NCI-H82 treated with DMSO at 0.1 percent for 48 hours (cell line): Measurements from ENCODE around the gene LYPD6B.
"Not testable (repeated sequence)": the region's sequence is repeated elsewhere in the genome, so short reads cannot be mapped to it uniquely, and the experiment has no call there.

Source experiments
- DNase-seq: peaks from one replicate; lab custom pipeline; 2025; ENCODE audit not compliant: unreplicated experiment; lab: John Stamatoyannopoulos, UW

Gene LYPD6B

DNA sequence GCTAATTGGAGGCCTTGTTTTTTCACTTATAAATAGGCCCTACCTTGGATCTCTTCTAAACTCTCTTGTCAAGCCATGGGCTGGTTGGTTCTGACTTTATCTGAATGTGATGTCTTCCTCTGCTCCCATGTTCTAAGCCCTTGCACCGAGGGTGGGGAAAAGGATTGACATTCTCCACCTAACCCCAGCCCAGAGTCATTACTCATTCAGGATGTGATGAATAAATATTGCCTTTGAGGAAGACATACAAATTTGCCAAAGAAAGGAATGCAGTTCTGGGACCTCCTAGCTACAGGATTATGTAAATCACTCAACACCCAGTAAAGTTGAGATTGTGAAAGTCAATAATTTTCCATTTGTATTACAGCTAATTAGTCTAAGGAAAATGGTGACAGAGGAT, 149.8 kb downstream of the LYPD6B start:
- DNase-seq, result no peak

DNA sequence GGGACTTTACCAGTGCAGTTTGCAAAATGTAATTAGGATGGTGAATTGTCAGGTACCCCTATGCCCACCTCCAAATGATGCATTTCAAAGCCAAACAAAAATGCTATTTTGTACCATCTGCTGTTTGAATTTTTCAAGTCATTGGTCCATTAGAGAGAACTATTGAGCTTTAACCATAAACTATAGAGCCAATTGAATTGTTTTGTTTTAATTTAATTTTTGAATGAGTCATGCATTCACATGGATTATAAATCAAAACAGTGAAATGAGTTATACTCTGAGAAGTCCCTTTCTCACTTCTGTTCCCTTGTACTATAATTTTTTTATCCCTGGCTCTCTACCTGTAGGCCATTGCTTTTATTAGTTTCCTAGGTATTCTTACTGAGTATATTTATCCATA, 151.3 kb downstream of the LYPD6B start:
- DNase-seq, result no peak

DNA sequence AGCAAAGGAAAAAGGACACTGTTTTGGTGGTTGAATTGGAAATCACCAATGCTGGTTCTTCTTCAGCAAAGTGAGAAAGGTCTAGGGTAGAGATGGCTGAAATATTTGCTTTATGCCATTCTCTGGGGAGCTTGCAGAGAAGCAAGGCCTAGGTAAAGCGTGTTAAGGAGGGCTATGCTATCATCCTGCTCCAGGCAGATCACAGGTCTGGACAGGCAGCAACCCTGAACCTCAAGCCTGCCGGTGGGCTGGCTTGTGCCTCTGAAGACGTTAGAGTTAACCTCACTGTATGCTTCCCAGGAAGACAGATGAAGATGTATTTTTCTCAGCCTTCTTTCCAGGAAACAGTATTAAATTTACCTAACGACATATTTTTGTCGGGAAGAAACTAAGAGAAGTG, 153.4 kb downstream of the LYPD6B start:
- no peak for DNase-seq

DNA sequence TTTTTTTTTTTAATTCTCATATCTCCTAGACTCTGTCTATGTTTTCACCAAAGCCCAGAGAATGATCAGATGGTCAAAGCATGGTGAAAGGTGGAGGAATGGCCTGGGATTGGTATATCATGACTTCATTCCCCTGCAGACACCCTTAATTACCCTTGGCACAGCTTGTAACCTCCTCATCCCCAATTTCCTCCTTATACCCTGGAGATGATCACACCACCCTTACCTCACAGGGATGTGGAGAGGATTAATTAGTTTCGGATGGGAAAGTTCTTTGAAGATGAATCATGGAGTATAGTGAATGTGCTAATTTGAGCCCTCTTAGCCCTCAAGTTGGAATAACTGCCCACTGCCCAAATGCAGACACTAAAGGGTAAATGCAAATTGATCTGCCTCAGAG, 153.9 kb downstream of the LYPD6B start:
- no peak for DNase-seq

DNA sequence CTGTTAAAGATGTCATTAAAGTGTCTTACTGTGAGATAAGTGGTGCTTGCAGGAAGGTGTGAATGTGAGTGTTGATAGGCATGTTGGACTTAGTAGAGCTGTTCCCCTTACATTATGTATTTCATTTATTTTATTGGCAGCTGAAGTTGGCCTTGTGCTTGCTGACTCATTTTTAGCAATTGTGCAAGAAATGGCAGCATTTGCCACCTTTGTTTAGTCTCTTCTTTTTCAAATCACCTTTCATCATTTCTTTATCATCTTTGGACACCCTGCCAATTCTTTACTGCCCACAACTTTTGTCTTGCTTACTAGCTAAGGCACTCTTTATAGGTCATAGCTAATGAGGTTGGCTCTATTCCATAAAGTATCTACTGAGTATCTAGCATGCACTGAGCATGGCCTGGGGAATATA, 161.6 kb downstream of the LYPD6B start:
- no peak for DNase-seq

DNA sequence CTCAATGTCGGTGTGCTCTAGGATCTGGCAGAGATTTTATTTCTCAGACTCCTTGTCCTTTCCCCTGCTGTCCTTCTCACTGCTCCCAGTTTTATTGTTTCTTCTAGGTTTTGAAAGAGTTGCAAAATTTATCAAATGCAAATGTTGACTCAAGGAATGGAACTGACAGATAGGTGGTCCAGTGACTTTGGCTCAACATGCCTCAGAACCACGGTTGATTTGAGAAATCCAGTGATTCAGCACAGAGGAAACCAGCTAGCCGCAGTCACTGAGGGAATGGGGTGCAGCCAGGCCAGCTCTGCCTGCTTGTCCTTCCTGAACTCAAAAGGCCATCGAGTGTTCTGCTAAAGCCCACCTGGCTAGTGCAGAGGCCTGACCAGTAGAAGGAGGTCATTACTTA, 166.2 kb downstream of the LYPD6B start:
- no peak for DNase-seq

DNA sequence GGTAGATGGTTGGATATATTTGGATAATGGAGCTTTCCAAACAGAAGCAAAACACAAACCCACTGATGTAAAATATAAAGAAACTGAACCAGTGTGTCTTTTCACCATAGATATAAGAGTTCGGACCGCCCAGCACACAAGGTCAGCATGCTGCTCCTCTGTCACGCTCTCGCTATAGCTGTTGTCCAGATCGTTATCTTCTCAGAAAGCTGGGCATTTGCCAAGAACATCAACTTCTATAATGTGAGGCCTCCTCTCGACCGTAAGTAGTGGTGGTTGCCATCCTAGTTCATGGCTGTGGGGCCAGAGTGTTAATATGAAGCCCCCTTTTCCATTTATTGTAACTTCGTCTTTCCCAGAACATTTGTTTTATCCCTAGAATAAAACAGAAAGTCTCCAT, 166.6 kb downstream of the LYPD6B start:
- DNase-seq, result no peak

DNA sequence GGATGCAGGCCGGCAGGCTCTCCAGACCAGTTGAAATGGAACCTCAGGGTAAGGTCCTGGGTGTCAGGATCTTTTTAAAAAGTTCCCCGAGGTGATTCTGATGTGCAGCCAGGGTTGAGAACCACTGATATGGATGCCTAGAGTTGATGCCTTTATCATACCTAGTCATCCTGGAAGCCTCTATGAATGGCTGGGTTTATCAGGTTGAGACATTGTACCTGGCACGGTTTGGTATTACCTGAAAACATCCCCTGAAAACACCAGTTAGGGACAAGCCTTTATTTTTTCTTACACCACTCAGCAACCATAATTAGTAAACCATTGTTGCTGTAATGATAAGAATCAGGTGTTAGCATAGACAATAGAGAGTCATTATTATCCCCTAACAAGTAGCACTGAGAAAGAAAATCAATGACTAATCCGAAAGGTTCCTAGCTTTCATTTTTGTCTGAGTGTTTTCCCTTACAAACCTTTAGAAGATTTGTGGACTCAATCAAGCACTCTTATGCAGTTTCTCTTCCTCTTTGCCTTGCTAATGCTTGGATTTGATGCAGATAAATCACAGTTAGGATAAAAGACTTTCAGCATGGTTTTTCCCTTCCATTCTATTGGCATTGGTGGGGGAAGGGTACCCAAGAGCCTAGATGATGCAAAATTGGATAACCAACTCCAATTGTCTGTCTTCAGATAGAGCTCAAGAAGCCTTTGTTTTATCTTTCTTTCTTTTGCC, 175.4 kb downstream of the LYPD6B start:
- DNase-seq, result no peak

DNA sequence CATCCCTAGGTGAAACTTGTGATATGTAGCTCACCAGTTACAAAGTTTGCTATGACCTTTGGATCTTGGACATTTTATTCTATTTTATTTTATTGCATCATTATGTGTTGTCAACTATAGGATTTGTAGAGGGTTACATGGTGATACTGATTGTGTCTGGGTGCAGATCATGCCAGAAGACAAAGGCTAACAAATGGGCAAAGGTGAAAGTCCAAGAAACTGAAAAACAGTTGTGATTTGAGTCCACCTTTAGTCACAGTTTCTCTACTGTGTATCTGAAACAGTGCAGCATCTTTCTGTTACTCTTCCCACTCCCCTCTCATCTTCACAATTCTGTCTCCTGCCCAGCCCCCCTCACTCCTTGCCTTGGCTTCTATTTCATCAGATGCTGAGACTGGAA, 180.0 kb downstream of the LYPD6B start:
- no peak for DNase-seq

DNA sequence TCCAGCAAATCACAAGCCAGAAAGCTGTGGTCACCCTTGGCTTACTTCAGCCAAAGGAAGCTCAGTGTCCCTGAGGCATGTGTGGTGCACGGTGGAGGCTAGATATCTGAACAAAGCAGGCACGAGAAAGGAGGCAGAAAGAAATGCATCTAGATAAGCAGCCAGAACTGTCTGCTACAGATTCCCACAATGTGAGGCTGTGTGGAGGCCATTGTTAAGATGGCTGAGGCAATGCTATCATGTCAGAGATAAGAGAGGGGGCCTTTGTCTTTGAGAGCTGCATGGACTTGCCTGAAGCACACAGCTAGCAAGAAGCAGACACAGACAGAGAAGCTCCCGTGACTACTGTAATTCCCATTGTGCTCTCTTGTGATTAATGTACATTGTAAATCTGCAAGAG, 181.4 kb downstream of the LYPD6B start:
- no peak for DNase-seq

DNA sequence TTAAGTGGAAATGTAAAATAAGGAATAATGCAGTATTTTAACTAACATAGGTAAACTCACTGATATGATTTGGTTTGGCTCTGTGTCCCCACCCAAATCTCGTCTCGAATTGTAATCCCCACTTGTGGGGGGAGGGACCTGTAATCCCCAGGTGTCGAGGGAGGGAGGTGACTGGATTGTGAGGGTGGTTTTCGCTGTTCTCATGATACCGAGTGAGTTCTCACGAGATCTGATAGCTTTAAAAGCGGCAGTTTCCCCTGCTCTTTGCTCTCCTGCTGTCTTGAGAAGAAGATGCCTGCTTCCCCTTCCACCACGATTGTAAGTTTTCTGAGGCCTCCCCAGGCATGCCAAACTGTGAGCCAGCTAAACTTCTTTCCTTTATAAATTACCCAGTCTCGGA, 182.5 kb downstream of the LYPD6B start:
- DNase-seq, result no peak

DNA sequence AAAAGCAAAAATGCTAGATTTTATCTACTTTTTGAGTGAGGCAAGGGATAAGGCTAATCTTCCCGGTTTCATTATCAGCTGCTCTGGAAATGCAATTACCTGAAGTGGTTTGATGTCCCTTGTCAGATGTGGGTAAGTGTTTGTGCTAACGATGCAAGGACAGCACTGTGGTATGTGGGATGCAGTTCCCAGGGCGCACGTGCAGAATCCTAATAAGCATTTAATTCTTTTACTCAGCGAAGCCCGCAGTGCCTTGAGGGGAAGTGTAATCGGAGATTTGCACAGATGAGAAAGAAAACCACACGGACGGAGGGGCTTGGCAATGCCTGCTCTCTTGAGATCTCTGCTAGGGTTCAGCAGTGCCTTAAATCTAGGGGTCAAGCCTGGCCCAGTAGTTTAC, 183.4 kb downstream of the LYPD6B start:
- DNase-seq, result no peak

DNA sequence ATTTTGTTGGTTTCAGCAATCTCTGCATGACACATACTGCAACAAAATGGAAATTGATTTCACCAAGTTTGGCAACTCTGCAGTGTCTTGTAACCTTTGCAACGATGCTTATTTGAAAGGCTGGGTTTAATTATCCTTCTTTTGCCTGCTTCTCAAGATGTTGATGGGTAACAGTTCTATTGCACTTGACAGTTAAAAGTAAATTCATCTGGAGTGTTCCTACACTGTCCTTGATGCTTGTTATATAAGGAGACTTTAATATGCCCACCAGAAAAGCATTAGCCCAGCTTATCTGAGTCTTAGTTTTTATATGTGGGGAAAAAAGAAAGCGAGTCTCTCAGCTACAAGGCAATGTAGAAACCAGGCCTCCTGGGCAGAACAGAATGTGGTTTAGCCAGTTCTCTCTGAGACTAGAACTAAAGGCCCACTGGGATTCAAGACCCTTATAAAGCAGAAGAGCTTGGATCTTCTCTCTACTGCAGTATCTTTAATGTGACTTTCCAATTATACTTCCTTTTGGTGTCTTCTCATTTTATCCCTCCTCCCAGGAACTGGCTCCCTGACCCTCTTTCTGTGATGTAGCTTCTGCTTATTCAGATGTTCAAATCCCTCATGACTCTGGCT, 185.1 kb downstream of the LYPD6B start:
- no peak for DNase-seq

DNA sequence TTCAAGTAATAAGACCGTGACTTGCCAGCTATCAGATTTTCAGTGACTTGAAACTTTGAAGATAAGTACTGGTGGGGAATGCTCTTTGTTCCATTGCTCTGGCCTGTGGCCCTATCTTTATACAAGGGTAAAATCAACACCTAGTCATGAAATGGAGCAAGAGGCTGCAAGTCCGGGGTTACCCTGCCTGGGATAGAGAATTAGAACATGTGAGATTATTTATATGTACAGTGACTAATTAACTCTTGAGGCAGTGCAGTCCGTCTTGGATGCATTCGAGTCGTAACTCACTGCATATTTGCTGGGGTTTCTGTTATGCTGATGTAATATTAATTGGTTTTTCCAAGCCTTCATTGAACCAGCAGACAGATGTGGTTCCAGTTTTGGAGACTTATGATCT, 186.0 kb downstream of the LYPD6B start:
- no peak for DNase-seq

DNA sequence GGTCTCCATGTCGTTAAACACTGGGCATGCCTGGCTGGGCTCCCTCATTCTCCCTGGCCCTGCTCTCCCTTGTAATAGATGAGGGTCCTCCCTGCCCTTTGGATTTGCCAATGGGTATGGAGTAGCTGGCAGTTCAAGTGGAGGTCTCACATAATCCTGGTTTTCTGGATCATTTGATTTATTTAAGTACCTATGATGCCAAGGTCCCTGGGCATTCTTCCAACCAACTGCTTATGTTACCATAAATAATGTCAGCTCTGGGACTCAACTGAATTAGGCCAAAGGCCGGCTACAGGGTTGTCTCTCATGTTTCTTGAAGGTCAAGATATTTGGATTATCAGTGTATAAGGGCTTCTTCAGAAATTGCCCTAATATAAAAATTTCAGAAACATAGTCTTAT, 186.9 kb downstream of the LYPD6B start:
- no peak for DNase-seq

DNA sequence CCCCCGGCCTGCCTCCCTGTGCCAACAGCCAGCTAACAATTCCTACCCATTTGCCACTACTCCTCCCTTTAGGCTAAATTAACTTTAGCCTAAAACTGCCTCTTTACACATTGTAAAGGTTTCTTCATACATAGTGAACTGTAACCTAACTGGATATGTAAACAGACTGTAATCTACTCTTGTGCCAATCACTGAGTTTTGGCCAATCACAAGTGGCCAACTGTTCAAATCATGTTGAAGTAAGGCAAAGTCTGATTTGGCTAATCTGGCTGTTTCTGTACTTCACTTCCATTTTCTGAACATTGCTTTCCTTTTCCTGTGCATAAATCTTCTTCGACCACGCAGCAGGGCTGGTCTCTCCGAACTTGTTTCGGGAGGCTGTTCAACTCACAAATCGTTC, 188.3 kb downstream of the LYPD6B start:
- DNase-seq, result no peak

DNA sequence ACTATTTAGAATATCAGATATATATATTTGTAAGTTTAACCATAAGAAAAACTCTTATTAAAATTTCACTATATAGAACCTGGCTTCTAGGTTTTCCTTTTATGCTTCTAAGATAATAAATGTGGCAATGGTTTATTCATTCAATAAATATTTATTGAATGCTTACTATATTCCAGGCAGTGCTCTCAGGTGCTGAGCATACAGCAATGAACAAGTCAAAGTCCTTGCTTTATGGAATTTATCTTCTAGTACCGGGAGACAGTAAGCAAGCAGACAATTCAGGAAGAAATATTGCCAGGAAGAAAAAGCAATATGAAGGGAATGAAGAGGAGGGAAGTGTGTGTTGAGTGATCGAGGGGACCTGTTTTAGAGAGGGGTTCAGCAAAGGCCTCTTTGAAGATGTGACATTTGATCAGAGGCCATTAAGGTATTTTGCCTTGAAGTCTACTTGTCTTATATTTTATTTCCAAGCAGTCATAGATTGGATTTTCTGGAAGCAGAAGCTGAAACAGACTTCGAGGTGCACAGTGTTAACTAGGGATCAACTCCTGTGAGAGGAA, 197.4 kb downstream of the LYPD6B start:
- no peak for DNase-seq

DNA sequence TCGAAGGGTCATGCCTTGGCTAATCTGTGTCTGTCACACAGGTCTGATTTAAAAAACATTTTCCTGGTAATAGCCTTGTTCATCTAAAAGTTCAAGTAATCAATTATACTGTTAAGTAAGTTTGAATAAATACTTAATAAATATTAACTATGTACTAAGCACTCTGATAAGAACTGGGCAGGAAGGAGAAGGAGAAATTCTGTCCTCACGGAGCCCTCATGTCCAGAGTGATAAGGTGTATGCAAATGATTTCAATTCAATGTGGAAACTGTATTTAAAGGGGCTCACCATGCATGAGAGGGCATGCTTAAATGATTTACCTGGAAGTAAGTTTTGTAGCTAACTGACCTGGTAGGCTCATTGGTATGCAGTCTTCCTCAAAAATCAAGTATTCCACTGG, 197.9 kb downstream of the LYPD6B start:
- DNase-seq, result no peak

DNA sequence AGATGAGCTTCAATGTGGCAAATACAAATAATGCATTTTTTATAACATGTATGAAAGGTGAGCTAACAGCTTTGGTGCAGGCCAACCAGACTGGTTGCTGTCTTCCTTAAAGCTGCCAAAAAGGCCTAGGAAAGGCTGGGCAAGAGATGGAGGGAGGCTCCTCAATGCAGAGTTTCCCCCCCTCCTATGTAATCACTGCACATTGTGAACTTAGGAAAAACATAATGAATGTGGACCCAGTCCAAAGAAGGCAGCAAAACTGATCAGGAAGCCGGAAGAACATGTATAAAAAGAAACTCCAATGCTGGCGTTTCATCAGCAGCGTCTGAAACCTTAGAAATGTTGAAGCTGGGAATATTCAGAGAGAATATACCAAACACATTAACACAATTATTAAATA, 207.7 kb downstream of the LYPD6B start:
- no peak for DNase-seq

DNA sequence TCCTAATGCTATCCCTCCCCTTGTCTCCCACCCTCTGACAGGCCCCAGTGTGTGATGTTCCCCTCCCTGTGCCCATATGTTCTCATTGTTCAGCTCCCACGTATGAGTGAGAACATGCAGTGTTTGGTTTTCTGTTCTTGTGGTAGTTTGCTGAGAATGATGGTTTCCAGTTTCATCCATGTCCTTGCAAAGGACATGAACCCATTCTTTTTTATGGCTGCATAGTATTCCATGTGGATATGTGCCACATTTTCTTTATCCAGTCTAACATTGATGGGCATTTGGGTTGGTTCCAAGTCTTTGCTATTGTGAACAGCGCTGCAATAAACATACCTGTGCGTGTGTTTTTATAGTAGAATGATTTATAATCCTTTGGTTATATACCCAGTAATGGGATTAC, 212.9 kb downstream of the LYPD6B start:
- DNase-seq, result not testable (repeated sequence)

DNA sequence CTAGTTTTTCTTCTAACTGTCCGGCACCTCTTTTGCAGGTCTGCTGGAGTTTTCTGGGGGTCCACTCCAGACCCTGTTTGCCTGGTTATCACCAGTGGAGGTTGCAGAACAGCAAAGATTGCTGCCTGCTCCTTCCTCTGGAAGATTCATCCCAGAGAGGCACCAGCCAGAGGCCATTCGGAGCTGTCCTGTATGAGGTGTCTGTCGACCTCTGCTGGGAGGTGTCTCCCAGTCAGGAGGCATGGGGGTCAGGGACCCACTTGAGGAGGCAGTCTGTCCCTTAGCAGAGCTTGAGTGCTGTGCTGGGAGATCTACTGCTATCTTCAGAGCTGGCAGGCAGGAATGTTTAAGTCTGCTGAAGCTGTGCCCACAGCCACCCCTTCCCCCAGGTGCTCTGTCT, 218.4 kb downstream of the LYPD6B start:
- DNase-seq, result not testable (repeated sequence)

DNA sequence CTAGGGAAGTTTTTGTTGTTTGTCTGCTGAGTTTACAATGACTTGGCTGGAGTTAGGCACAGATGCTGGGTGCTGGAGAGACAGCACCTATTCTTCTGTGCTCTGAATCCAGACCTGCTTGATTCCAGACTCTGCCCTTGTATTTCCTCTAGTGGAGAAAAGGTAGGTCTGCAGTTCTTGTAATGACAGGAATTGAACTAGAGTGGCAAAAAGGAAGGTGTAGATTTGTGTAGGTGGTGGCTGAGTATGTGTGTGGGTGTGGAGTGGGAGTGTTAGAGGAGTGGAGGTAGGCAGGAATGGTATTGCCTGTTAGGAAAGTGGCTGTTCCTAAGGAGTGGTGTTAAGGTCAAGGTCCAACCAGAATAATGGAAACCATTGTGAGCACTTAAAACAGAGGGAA, 220.0 kb downstream of the LYPD6B start:
- DNase-seq, result no peak

DNA sequence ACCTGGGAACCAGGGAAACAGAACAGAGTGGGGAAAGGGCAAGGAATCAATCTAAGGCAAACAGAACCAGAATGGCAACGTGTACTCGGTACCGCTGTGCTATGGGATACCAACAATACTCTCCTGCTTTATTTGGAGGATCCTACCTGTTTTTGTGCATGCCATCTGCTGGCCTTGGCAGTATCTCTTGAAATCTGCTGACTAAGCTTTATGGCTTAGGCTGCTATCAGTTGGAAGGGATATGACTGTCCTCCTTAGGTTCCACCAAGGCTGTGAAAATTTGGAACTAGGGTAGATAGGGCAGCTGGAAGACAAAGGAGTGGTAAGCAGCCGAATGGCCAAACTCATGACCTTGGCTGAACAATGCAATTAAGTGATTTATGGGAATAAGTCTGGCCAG, 220.6 kb downstream of the LYPD6B start:
- no peak for DNase-seq
